ENCODE measurements around the gene BRINP2. TPM values are rescaled to one million over a fixed set of nuclear protein-coding genes. Genes with fewer than 3 reads are reported as not detected.
"Not testable (repeated sequence)": the region's sequence is repeated elsewhere in the genome, so short reads cannot be mapped to it uniquely, and the experiment has no call there.

Gene BRINP2
- polyA plus RNA-seq, 2 donors: 0.01 TPM; not detected in 1

- H3K4me3 ChIP-seq (ENCODE audit: low read depth in 1 of 2, low read length in 2 of 2); H3K36me3 ChIP-seq (ENCODE audit: control insufficient read depth in 2 of 2, insufficient read depth in 2 of 2, low read length in 1 of 2); H3K9me3 ChIP-seq (ENCODE audit: control insufficient read depth in 2 of 2, insufficient read depth in 1 of 2, low read depth in 1 of 2, low read length in 1 of 2); H3K27me3 ChIP-seq (ENCODE audit: control insufficient read depth in 1 of 2, insufficient read depth in 2 of 2, low read length in 2 of 2); H3K27ac ChIP-seq (ENCODE audit: low read depth in 2 of 2, low read length in 1 of 2); H3K4me1 ChIP-seq (ENCODE audit: control insufficient read depth in 2 of 2, insufficient read depth in 2 of 2, low read length in 1 of 2): not testable (repeated sequence)
Observed at GRCh38 chr1:177321434-177321833, 150.7 kb downstream of the BRINP2 start.

- Histone ChIP-seq H3K9me3 (ENCODE audit: control insufficient read depth in 2 of 2, insufficient read depth in 1 of 2, low read depth in 1 of 2, low read length in 1 of 2) (no peaks in the 10 kb centered on the region), H3K27ac (ENCODE audit: low read depth in 2 of 2, low read length in 1 of 2) (no peak overlapping the region), H3K27me3 (ENCODE audit: control insufficient read depth in 1 of 2, insufficient read depth in 2 of 2, low read length in 2 of 2) (no peaks in the 10 kb centered on the region), H3K36me3 (ENCODE audit: control insufficient read depth in 2 of 2, insufficient read depth in 2 of 2, low read length in 1 of 2) (no peaks in the 10 kb centered on the region), H3K4me1 (ENCODE audit: control insufficient read depth in 2 of 2, insufficient read depth in 2 of 2, low read length in 1 of 2) (no peaks in the 10 kb centered on the region), H3K4me3 (ENCODE audit: low read depth in 1 of 2, low read length in 2 of 2) (no peak overlapping the region)
- 56 to 68% methylated on average over 2 of the region's 2 CpGs for WGBS, 2 donors
Observed at GRCh38 chr1:177328251-177328650, 157.5 kb downstream of the BRINP2 start.

- H3K27ac ChIP-seq (ENCODE audit: low read depth in 2 of 2, low read length in 1 of 2): no peak overlapping the region
- no peaks in the 10 kb centered on the region for H3K27me3 ChIP-seq (ENCODE audit: control insufficient read depth in 1 of 2, insufficient read depth in 2 of 2, low read length in 2 of 2)
- H3K9me3 ChIP-seq (ENCODE audit: control insufficient read depth in 2 of 2, insufficient read depth in 1 of 2, low read depth in 1 of 2, low read length in 1 of 2): no peaks in the 10 kb centered on the region
- WGBS, 2 donors: 83 to 84% methylated on average over 2 of the region's 2 CpGs
- H3K4me3 ChIP-seq (ENCODE audit: low read depth in 1 of 2, low read length in 2 of 2): no peak overlapping the region
- H3K4me1 ChIP-seq (ENCODE audit: control insufficient read depth in 2 of 2, insufficient read depth in 2 of 2, low read length in 1 of 2): no peaks in the 10 kb centered on the region
- no peaks in the 10 kb centered on the region for H3K36me3 ChIP-seq (ENCODE audit: control insufficient read depth in 2 of 2, insufficient read depth in 2 of 2, low read length in 1 of 2)
Observed at GRCh38 chr1:177329871-177330270, 159.1 kb downstream of the BRINP2 start.

Other genes starting within 250 kb of the BRINP2 start
- under 1 TPM in 1 of 2 donors, not detected in 1; 0.02 TPM for gene ASTN1, start 6.2 kb upstream of the BRINP2 start, polyA plus RNA-seq